H1 (cell line): ENCODE results near the gene TMEM40. TPM values are rescaled to one million over a fixed set of nuclear protein-coding genes. Genes with fewer than 3 reads are reported as not detected.

ENCODE experiments used
- CTCF ChIA-PET: fragments of 300-600 bp; sonication (Branson Sonifier 250); formaldehyde crosslinking; loops from one replicate; lab custom pipeline; 2021; ENCODE audit not compliant: partially characterized antibody; lab: Charles Lee
- POLR2A ChIA-PET: fragments of 300-600 bp; sonication (Branson Sonifier 250); formaldehyde crosslinking; loops from one replicate; lab custom pipeline; 2021; ENCODE audit warnings: inconsistent platforms; ENCODE audit not compliant: partially characterized antibody; lab: Charles Lee
- DNase-seq, 2 experiments: peaks; one replicate each; pipeline versions ENCODE4 v3.0.0 to v3.0.0-alpha.2; 2010 to 2022; ENCODE audit warnings: low spot score in 2 of 2, low read depth in 1 of 2, mixed read lengths in 1 of 2
- FAIRE-seq: peaks from 2 replicates; lab custom pipeline; 2011; peaks lifted over from hg19 to GRCh38; lab: Jason Lieb, UNC
- H2AFZ ChIP-seq: 2 replicates; pipeline ENCODE4 v1.8.1; 2012; ENCODE audit warnings: low read length, inconsistent platforms
- H2AK5ac ChIP-seq: 2 replicates; pipeline ENCODE4 v1.6.1; 2013; ENCODE audit warnings: low read depth, low read length
- H2BK120ac ChIP-seq: replicated peaks from 2 replicates; pipeline ENCODE3; 2013; ENCODE audit warnings: low read depth, low read length, inconsistent platforms
- H2BK12ac ChIP-seq: 2 replicates; pipeline ENCODE4 v1.6.1; 2013; ENCODE audit warnings: low read depth, low read length
- H2BK15ac ChIP-seq: 2 replicates; pipeline ENCODE4 v1.6.1; 2013; ENCODE audit warnings: low read length
- H2BK20ac ChIP-seq: 2 replicates; pipeline ENCODE4 v1.6.1; 2013; ENCODE audit warnings: low read length
- H2BK5ac ChIP-seq: 2 replicates; pipeline ENCODE4 v1.6.1; 2013; ENCODE audit warnings: low read depth, low read length
- H3K14ac ChIP-seq: 2 replicates; pipeline ENCODE4 v1.6.1; 2013; ENCODE audit warnings: inconsistent platforms; ENCODE audit not compliant: insufficient read length
- H3K18ac ChIP-seq: 2 replicates; pipeline ENCODE4 v1.6.1; 2013; ENCODE audit warnings: low read length; ENCODE audit errors: extremely low read depth
- H3K23ac ChIP-seq: 2 replicates; pipeline ENCODE4 v1.6.1; 2013; ENCODE audit warnings: inconsistent platforms; ENCODE audit not compliant: insufficient read length
- H3K23me2 ChIP-seq: 2 replicates; pipeline ENCODE4 v1.6.1; 2013; ENCODE audit warnings: low read depth, low read length
- H3K27ac ChIP-seq: 2 replicates; pipeline ENCODE4 v1.6.1; 2011; ENCODE audit warnings: low read depth, low read length, inconsistent platforms
- H3K27me3 ChIP-seq, 4 experiments: replicated peaks in 1 of 4; 1 replicate in 1 of 4; 2 replicates in 3 of 4; pipeline versions ENCODE4 v1.6.1 to v1.8.1; 2011 to 2013; ENCODE audit warnings: low read length in 3 of 4, mild to moderate bottlenecking in 3 of 4, inconsistent platforms in 2 of 4, mixed read lengths in 2 of 4, moderate library complexity in 1 of 4; ENCODE audit not compliant: control insufficient read depth in 3 of 4, insufficient read depth in 3 of 4; ENCODE audit errors: extremely low read depth in 1 of 4
- H3K36me3 ChIP-seq, 4 experiments: 2 replicates each; pipeline versions ENCODE4 v1.6.1 to v1.8.1; 2011 to 2013; ENCODE audit warnings: mild to moderate bottlenecking in 4 of 4, low read length in 3 of 4, moderate library complexity in 2 of 4, control low read depth in 1 of 4, inconsistent platforms in 1 of 4; ENCODE audit not compliant: insufficient read depth in 4 of 4, control insufficient read depth in 2 of 4
- H3K4ac ChIP-seq: replicated peaks from 2 replicates; pipeline ENCODE3; 2013; ENCODE audit warnings: low read length, low read depth, mixed read lengths, inconsistent platforms; ENCODE audit not compliant: insufficient read length
- H3K4me1 ChIP-seq, 4 experiments: replicated peaks in 1 of 4; 1 replicate in 1 of 4; 2 replicates in 3 of 4; pipeline versions ENCODE4 v1.6.1 to v1.8.1; 2011 to 2013; ENCODE audit warnings: low read length in 3 of 4, inconsistent platforms in 2 of 4, mixed read lengths in 1 of 4; ENCODE audit not compliant: insufficient read depth in 4 of 4, control insufficient read depth in 3 of 4
- H3K4me2 ChIP-seq, 2 experiments: 2 replicates each; pipeline versions ENCODE4 v1.6.1 to v1.8.1; 2011 to 2013; ENCODE audit warnings: low read depth in 2 of 2, low read length in 2 of 2, control low read depth in 1 of 2, inconsistent platforms in 1 of 2, mild to moderate bottlenecking in 1 of 2; ENCODE audit not compliant: insufficient read depth in 1 of 2
- H3K4me3 ChIP-seq, 4 experiments: fragments of 200-600, 300-600 bp in 1 of 4; sonication (generic), shearing (Covaris generic), sonication (Bioruptor Twin) in 1 of 4; 2 replicates each; pipeline versions ENCODE4 v1.5.1 to v1.8.1; 2011 to 2016; ENCODE audit warnings: low read length in 4 of 4, low read depth in 3 of 4, control low read depth in 2 of 4, inconsistent platforms in 2 of 4, mild to moderate bottlenecking in 2 of 4, mixed read lengths in 1 of 4, moderate library complexity in 1 of 4; ENCODE audit not compliant: insufficient read depth in 2 of 4; ENCODE audit errors: extremely low read depth in 1 of 4
- H3K56ac ChIP-seq: replicated peaks from 2 replicates; pipeline ENCODE3; 2013; ENCODE audit warnings: low read depth, mild to moderate bottlenecking, mixed read lengths, low read length, inconsistent platforms; ENCODE audit not compliant: insufficient read length
- H3K79me1 ChIP-seq: 2 replicates; pipeline ENCODE4 v1.6.1; 2013; ENCODE audit warnings: low read depth, low read length, control low read depth
- H3K79me2 ChIP-seq, 2 experiments: 2 replicates each; pipeline versions ENCODE4 v1.6.1 to v1.8.1; 2012 to 2013; ENCODE audit warnings: low read length in 2 of 2, mild to moderate bottlenecking in 2 of 2, inconsistent platforms in 1 of 2; ENCODE audit not compliant: insufficient read depth in 2 of 2, control insufficient read depth in 1 of 2
- H3K9ac ChIP-seq, 4 experiments: replicated peaks in 1 of 4; 1 replicate in 1 of 4; 2 replicates in 3 of 4; pipeline versions ENCODE4 v1.6.1 to v1.8.1; 2011 to 2013; ENCODE audit warnings: low read depth in 3 of 4, low read length in 3 of 4, control low read depth in 2 of 4, mild to moderate bottlenecking in 2 of 4, moderate library complexity in 2 of 4, inconsistent platforms in 1 of 4; ENCODE audit errors: extremely low read depth in 1 of 4
- H3K9me3 ChIP-seq, 2 experiments: 2 replicates each; pipeline versions ENCODE4 v1.6.1 to v1.8.1; 2012 to 2013; ENCODE audit warnings: mild to moderate bottlenecking in 2 of 2, moderate library complexity in 2 of 2, control low read depth in 1 of 2, inconsistent platforms in 1 of 2, low read depth in 1 of 2, low read length in 1 of 2, mixed read lengths in 1 of 2; ENCODE audit not compliant: insufficient read depth in 2 of 2
- H4K20me1 ChIP-seq, 2 experiments: replicated peaks in 1 of 2; 2 replicates each; pipeline versions ENCODE3 to v1.8.1; 2011 to 2013; ENCODE audit warnings: inconsistent platforms in 2 of 2, low read length in 2 of 2, mild to moderate bottlenecking in 1 of 2; ENCODE audit not compliant: insufficient read depth in 2 of 2, control insufficient read depth in 1 of 2
- H4K5ac ChIP-seq: 2 replicates; pipeline ENCODE4 v1.6.1; 2013; ENCODE audit warnings: low read length, low read depth, mixed read lengths, inconsistent platforms; ENCODE audit not compliant: insufficient read length
- H4K8ac ChIP-seq: 2 replicates; pipeline ENCODE4 v1.8.0; 2013; ENCODE audit warnings: mild to moderate bottlenecking, moderate library complexity, low read length, inconsistent platforms; ENCODE audit not compliant: insufficient read depth; ENCODE audit errors: extremely low read depth
- H4K91ac ChIP-seq: replicated peaks from 2 replicates; pipeline ENCODE3; 2013; ENCODE audit warnings: low read length, mixed read lengths, inconsistent platforms; ENCODE audit not compliant: insufficient read length
- BACH1 ChIP-seq: IDR thresholded peaks from 2 replicates; pipeline ENCODE4 v1.6.1; 2012; ENCODE audit warnings: low read length, improper control_type of control experiment
- BRCA1 ChIP-seq: IDR thresholded peaks from 2 replicates; pipeline ENCODE4 v1.6.1; 2012; ENCODE audit warnings: low read depth, low read length, improper control_type of control experiment
- CEBPB ChIP-seq: IDR thresholded peaks from 2 replicates; pipeline ENCODE4 v1.6.1; 2012; ENCODE audit warnings: low read depth, low read length
- EP300 ChIP-seq, 2 experiments: IDR thresholded peaks; 1 replicate in 1 of 2; 2 replicates in 1 of 2; pipeline ENCODE4 v1.6.1; 2011 to 2012; ENCODE audit warnings: low read depth in 2 of 2, low read length in 2 of 2, mild to moderate bottlenecking in 2 of 2, borderline replicate concordance in 1 of 2, inconsistent platforms in 1 of 2, moderate library complexity in 1 of 2
- FOSL1 ChIP-seq: IDR thresholded peaks from 2 replicates; pipeline ENCODE4 v1.6.1; 2011; ENCODE audit warnings: mild to moderate bottlenecking, low read depth, low read length, moderate library complexity; ENCODE audit not compliant: insufficient read depth
- HDAC6 ChIP-seq: IDR thresholded peaks from one replicate; pipeline ENCODE4 v1.7.1; 2012; ENCODE audit warnings: low read depth, mild to moderate bottlenecking, inconsistent platforms, low read length, moderate library complexity
- KDM1A ChIP-seq: fragments of 200-600, 300-600 bp; sonication (generic); IDR thresholded peaks from 2 replicates; pipeline ENCODE4 v1.7.1; 2016; ENCODE audit warnings: mild to moderate bottlenecking, low read length, borderline replicate concordance
- MAFK ChIP-seq: IDR thresholded peaks from 2 replicates; pipeline ENCODE4 v1.6.1; 2012; ENCODE audit warnings: low read depth, mild to moderate bottlenecking, improper control_type of control experiment, low read length
- RAD21 ChIP-seq, 2 experiments: IDR thresholded peaks in 1 of 2; conservative IDR thresholded peaks in 1 of 2; 2 replicates each; pipeline ENCODE4 v1.6.1; 2011; ENCODE audit warnings: low read depth in 2 of 2, low read length in 2 of 2, improper control_type of control experiment in 1 of 2, inconsistent platforms in 1 of 2, mild to moderate bottlenecking in 1 of 2, moderate library complexity in 1 of 2
- SP2 ChIP-seq: IDR thresholded peaks from 2 replicates; pipeline ENCODE4 v1.6.1; 2012; ENCODE audit warnings: mild to moderate bottlenecking, low read length, inconsistent platforms
- SUZ12 ChIP-seq: fragments of 200-600 bp; sonication (generic); IDR thresholded peaks from 2 replicates; pipeline ENCODE4 v1.6.1; 2012; ENCODE audit warnings: mild to moderate bottlenecking, inconsistent platforms, low read length, moderate library complexity, mixed read lengths
- WGBS, 2 experiments: shearing (Covaris generic) in 1 of 2; methylation state at CpG; one replicate each; pipeline versions ENCODE4 v1.1.6 to v1.1.7; 2013 to 2015; ENCODE audit warnings: low lambda C conversion rate in 2 of 2, mixed read lengths in 2 of 2, inconsistent platforms in 1 of 2, low coverage in 1 of 2, missing lambda C conversion rate in 1 of 2; ENCODE audit not compliant: insufficient replicate concordance in 2 of 2, insufficient coverage in 1 of 2, insufficient read length in 1 of 2; ENCODE audit errors: extremely low coverage in 1 of 2, missing lambda C conversion rate in 1 of 2; 5-methylcytosine and 5-hydroxymethylcytosine counted together
- polyA plus RNA-seq, 7 experiments: library from polyadenylated mRNA; depleted of rRNA in 3 of 7; stranded (reverse) in 5 of 7; unstranded in 2 of 7; fragments of >200 nt in 5 of 7; fragments of 200-250 nt in 2 of 7; gene quantifications; 1 replicate in 5 of 7; 2 replicates in 1 of 7; 4 replicates in 1 of 7; pipeline versions ENCODE4 v1.2.1 to v1.2.3, GENCODE V29; 2011 to 2013; ENCODE audit warnings: missing spikeins in 2 of 7, mixed read lengths in 2 of 7
- total RNA-seq: library from RNA; stranded (reverse); fragmentation: NEBNext Ultra II Directional; extraction: Animal tissue kit (Norgen Biotek cat#: 25700); gene quantifications from 2 replicates; pipeline ENCODE4 v1.2.1, GENCODE V29; 2021
- TF ChIP-seq, protein P1 (sequence below): IDR thresholded peaks from 2 replicates; pipeline ENCODE4 v1.6.1; 2012; ENCODE audit warnings: inconsistent platforms

The TMEM40 gene
- total and polyA plus RNA-seq, 2 of the 8 experiments (the other 6 are each of a cell fraction or from before 2014, with no cell fraction given), result 0.18 TPM; not detected in 1

DNA sequence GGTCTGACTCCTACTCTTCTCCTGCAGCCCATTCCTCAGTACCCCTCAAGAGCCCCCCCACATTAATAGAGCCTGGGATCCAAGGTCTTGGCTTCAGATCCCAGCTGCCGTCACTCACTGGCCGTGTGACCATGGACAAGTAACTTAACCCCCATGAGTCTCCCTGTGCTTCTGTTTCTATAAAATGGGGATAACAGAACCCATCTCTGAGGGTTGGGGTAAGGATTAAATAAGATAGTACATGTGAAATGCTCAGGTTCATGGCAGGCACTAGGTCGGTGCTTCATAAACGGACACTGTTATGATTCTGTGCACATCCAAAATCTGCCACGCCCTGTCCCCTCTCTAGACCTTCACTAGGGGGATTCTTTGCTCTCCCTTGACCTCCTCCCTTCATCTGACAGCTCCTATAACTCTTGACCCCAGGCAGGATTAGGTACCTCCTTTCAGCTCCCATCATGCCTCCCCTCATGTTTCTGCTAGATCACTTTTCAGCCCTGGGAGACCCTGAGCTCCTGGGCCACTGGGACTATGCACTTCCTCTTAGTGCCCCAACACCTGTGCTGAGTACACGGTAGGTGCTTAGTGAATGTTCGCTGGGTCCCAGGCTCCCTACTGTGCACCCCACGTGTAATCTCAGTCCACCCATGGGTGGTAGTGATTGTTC, 39.0 kb upstream of the TMEM40 start:
- H3K36me3 ChIP-seq, result no peaks in the 10 kb centered on the region
- H3K9me3 ChIP-seq, result no peaks in the 10 kb centered on the region
- H3K4me2 ChIP-seq, result peak overlapping the region in 1 of 2 experiments; percentile 46; a peak in 1 of 4 replicates
- peaks cover 6% of the 10 kb centered on the region; the same call in 1 of the 2 replicates for H3K23me2 ChIP-seq
- no peak overlapping the region for H4K8ac ChIP-seq
- no peak overlapping the region for H3K4me3 ChIP-seq
- no peaks in the 10 kb centered on the region for H3K79me2 ChIP-seq
- DNase-seq (no peak), FAIRE-seq (no peak)
- no peak overlapping the region for H2BK12ac ChIP-seq
- H4K91ac ChIP-seq, result no peak overlapping the region
- no peak overlapping the region for H2AFZ ChIP-seq
- H3K27ac ChIP-seq, result no peak overlapping the region
- no peak overlapping the region for H2BK5ac ChIP-seq
- H2BK20ac ChIP-seq, result 0 out of 2 replicates have a peak overlapping the region, but pooled peaks have one; percentile 48
- H2BK120ac ChIP-seq, result no peak overlapping the region
- no peak overlapping the region for H3K23ac ChIP-seq
- POLR2A ChIA-PET, result interaction anchor here (0.6 to 4.7 kb wide), 9 partner anchors 8 to 1222 kb away, joined by 3 to 33 read pairs (median 7); partner anchors contain the start of gene RPL32
- H2AK5ac ChIP-seq, result no peak overlapping the region
- H3K27me3 ChIP-seq, result no peaks in the 10 kb centered on the region
- H3K14ac ChIP-seq, result no peak overlapping the region
- H3K9ac ChIP-seq, result no peak overlapping the region
- H4K20me1 ChIP-seq, result peaks cover 2% of the 10 kb centered on the region in 2 experiments
- H4K5ac ChIP-seq, result no peak overlapping the region
- WGBS, 2 experiments, result 88% methylated on average over 8 of the region's 8 CpGs; no CpG with 5 or more reads in 1 of the 2 experiments
- CTCF ChIA-PET, result interaction anchor here (0.7 to 5.5 kb wide), 9 partner anchors 10 to 88 kb away, joined by 3 to 52 read pairs (median 4); partner anchors contain the start of gene TMEM40
- no peak overlapping the region for H3K4ac ChIP-seq
- no peak overlapping the region for H3K18ac ChIP-seq
- H3K79me1 ChIP-seq, result no peaks in the 10 kb centered on the region; the same call in 1 of the 2 replicates
- H3K56ac ChIP-seq, result no peak overlapping the region
- H3K4me1 ChIP-seq, result peaks cover 0 to 10% (median 2%) of the 10 kb centered on the region in 4 experiments; a peak in 4 of 7 replicates
- H2BK15ac ChIP-seq, result peak overlapping the region; percentile 81; the same call in 1 of the 2 replicates
- no peak for TF ChIP-seq SP2
- no peak for TF ChIP-seq BRCA1
- no peak for TF ChIP-seq EP300 (IDR thresholded peaks at IDR 0.05; ENCODE audit: borderline replicate concordance in 1 of 2, low read depth in 2 of 2, low read length in 2 of 2)
- no peak for TF ChIP-seq CEBPB
- no peak for TF ChIP-seq SUZ12
- TF ChIP-seq, protein P1, sequence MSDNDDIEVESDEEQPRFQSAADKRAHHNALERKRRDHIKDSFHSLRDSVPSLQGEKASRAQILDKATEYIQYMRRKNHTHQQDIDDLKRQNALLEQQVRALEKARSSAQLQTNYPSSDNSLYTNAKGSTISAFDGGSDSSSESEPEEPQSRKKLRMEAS, result no peak
- no peak for TF ChIP-seq KDM1A
- no peak for TF ChIP-seq FOSL1
- TF ChIP-seq RAD21 (IDR thresholded peaks at IDR 0.05 in 1 of 2, conservative IDR thresholded peaks at IDR 0.05 in 1 of 2; ENCODE audit: low read depth in 2 of 2, low read length in 2 of 2), result no peak
- TF ChIP-seq MAFK, result no peak
- no peak for TF ChIP-seq BACH1
- no peak for TF ChIP-seq HDAC6
